H1 (cell line): ENCODE results near the gene ENOX2. TPM values are rescaled to one million over a fixed set of nuclear protein-coding genes. Genes with fewer than 3 reads are reported as not detected.

ENCODE experiments used
- CTCF ChIA-PET: fragments of 300-600 bp; sonication (Branson Sonifier 250); formaldehyde crosslinking; loops from one replicate; lab custom pipeline; 2021; ENCODE audit not compliant: partially characterized antibody; lab: Charles Lee
- POLR2A ChIA-PET: fragments of 300-600 bp; sonication (Branson Sonifier 250); formaldehyde crosslinking; loops from one replicate; lab custom pipeline; 2021; ENCODE audit warnings: inconsistent platforms; ENCODE audit not compliant: partially characterized antibody; lab: Charles Lee
- DNase-seq, 2 experiments: peaks; one replicate each; pipeline versions ENCODE4 v3.0.0 to v3.0.0-alpha.2; 2010 to 2022; ENCODE audit warnings: low spot score in 2 of 2, low read depth in 1 of 2, mixed read lengths in 1 of 2
- FAIRE-seq: peaks from 2 replicates; lab custom pipeline; 2011; peaks lifted over from hg19 to GRCh38; lab: Jason Lieb, UNC
- H2AFZ ChIP-seq: 2 replicates; pipeline ENCODE4 v1.8.1; 2012; ENCODE audit warnings: low read length, inconsistent platforms
- H2AK5ac ChIP-seq: 2 replicates; pipeline ENCODE4 v1.6.1; 2013; ENCODE audit warnings: low read depth, low read length
- H2BK120ac ChIP-seq: replicated peaks from 2 replicates; pipeline ENCODE3; 2013; ENCODE audit warnings: low read depth, low read length, inconsistent platforms
- H2BK12ac ChIP-seq: 2 replicates; pipeline ENCODE4 v1.6.1; 2013; ENCODE audit warnings: low read depth, low read length
- H2BK15ac ChIP-seq: 2 replicates; pipeline ENCODE4 v1.6.1; 2013; ENCODE audit warnings: low read length
- H2BK20ac ChIP-seq: 2 replicates; pipeline ENCODE4 v1.6.1; 2013; ENCODE audit warnings: low read length
- H2BK5ac ChIP-seq: 2 replicates; pipeline ENCODE4 v1.6.1; 2013; ENCODE audit warnings: low read depth, low read length
- H3K14ac ChIP-seq: 2 replicates; pipeline ENCODE4 v1.6.1; 2013; ENCODE audit warnings: inconsistent platforms; ENCODE audit not compliant: insufficient read length
- H3K18ac ChIP-seq: 2 replicates; pipeline ENCODE4 v1.6.1; 2013; ENCODE audit warnings: low read length; ENCODE audit errors: extremely low read depth
- H3K23ac ChIP-seq: 2 replicates; pipeline ENCODE4 v1.6.1; 2013; ENCODE audit warnings: inconsistent platforms; ENCODE audit not compliant: insufficient read length
- H3K23me2 ChIP-seq: 2 replicates; pipeline ENCODE4 v1.6.1; 2013; ENCODE audit warnings: low read depth, low read length
- H3K27ac ChIP-seq: 2 replicates; pipeline ENCODE4 v1.6.1; 2011; ENCODE audit warnings: low read depth, low read length, inconsistent platforms
- H3K27me3 ChIP-seq, 4 experiments: replicated peaks in 1 of 4; 1 replicate in 1 of 4; 2 replicates in 3 of 4; pipeline versions ENCODE4 v1.6.1 to v1.8.1; 2011 to 2013; ENCODE audit warnings: low read length in 3 of 4, mild to moderate bottlenecking in 3 of 4, inconsistent platforms in 2 of 4, mixed read lengths in 2 of 4, moderate library complexity in 1 of 4; ENCODE audit not compliant: control insufficient read depth in 3 of 4, insufficient read depth in 3 of 4; ENCODE audit errors: extremely low read depth in 1 of 4
- H3K36me3 ChIP-seq, 4 experiments: 2 replicates each; pipeline versions ENCODE4 v1.6.1 to v1.8.1; 2011 to 2013; ENCODE audit warnings: mild to moderate bottlenecking in 4 of 4, low read length in 3 of 4, moderate library complexity in 2 of 4, control low read depth in 1 of 4, inconsistent platforms in 1 of 4; ENCODE audit not compliant: insufficient read depth in 4 of 4, control insufficient read depth in 2 of 4
- H3K4ac ChIP-seq: replicated peaks from 2 replicates; pipeline ENCODE3; 2013; ENCODE audit warnings: low read length, low read depth, mixed read lengths, inconsistent platforms; ENCODE audit not compliant: insufficient read length
- H3K4me1 ChIP-seq, 4 experiments: replicated peaks in 1 of 4; 1 replicate in 1 of 4; 2 replicates in 3 of 4; pipeline versions ENCODE4 v1.6.1 to v1.8.1; 2011 to 2013; ENCODE audit warnings: low read length in 3 of 4, inconsistent platforms in 2 of 4, mixed read lengths in 1 of 4; ENCODE audit not compliant: insufficient read depth in 4 of 4, control insufficient read depth in 3 of 4
- H3K4me2 ChIP-seq, 2 experiments: 2 replicates each; pipeline versions ENCODE4 v1.6.1 to v1.8.1; 2011 to 2013; ENCODE audit warnings: low read depth in 2 of 2, low read length in 2 of 2, control low read depth in 1 of 2, inconsistent platforms in 1 of 2, mild to moderate bottlenecking in 1 of 2; ENCODE audit not compliant: insufficient read depth in 1 of 2
- H3K4me3 ChIP-seq, 4 experiments: fragments of 200-600, 300-600 bp in 1 of 4; sonication (generic), shearing (Covaris generic), sonication (Bioruptor Twin) in 1 of 4; 2 replicates each; pipeline versions ENCODE4 v1.5.1 to v1.8.1; 2011 to 2016; ENCODE audit warnings: low read length in 4 of 4, low read depth in 3 of 4, control low read depth in 2 of 4, inconsistent platforms in 2 of 4, mild to moderate bottlenecking in 2 of 4, mixed read lengths in 1 of 4, moderate library complexity in 1 of 4; ENCODE audit not compliant: insufficient read depth in 2 of 4; ENCODE audit errors: extremely low read depth in 1 of 4
- H3K56ac ChIP-seq: replicated peaks from 2 replicates; pipeline ENCODE3; 2013; ENCODE audit warnings: low read depth, mild to moderate bottlenecking, mixed read lengths, low read length, inconsistent platforms; ENCODE audit not compliant: insufficient read length
- H3K79me1 ChIP-seq: 2 replicates; pipeline ENCODE4 v1.6.1; 2013; ENCODE audit warnings: low read depth, low read length, control low read depth
- H3K79me2 ChIP-seq, 2 experiments: 2 replicates each; pipeline versions ENCODE4 v1.6.1 to v1.8.1; 2012 to 2013; ENCODE audit warnings: low read length in 2 of 2, mild to moderate bottlenecking in 2 of 2, inconsistent platforms in 1 of 2; ENCODE audit not compliant: insufficient read depth in 2 of 2, control insufficient read depth in 1 of 2
- H3K9ac ChIP-seq, 4 experiments: replicated peaks in 1 of 4; 1 replicate in 1 of 4; 2 replicates in 3 of 4; pipeline versions ENCODE4 v1.6.1 to v1.8.1; 2011 to 2013; ENCODE audit warnings: low read depth in 3 of 4, low read length in 3 of 4, control low read depth in 2 of 4, mild to moderate bottlenecking in 2 of 4, moderate library complexity in 2 of 4, inconsistent platforms in 1 of 4; ENCODE audit errors: extremely low read depth in 1 of 4
- H3K9me3 ChIP-seq, 2 experiments: 2 replicates each; pipeline versions ENCODE4 v1.6.1 to v1.8.1; 2012 to 2013; ENCODE audit warnings: mild to moderate bottlenecking in 2 of 2, moderate library complexity in 2 of 2, control low read depth in 1 of 2, inconsistent platforms in 1 of 2, low read depth in 1 of 2, low read length in 1 of 2, mixed read lengths in 1 of 2; ENCODE audit not compliant: insufficient read depth in 2 of 2
- H4K20me1 ChIP-seq, 2 experiments: replicated peaks in 1 of 2; 2 replicates each; pipeline versions ENCODE3 to v1.8.1; 2011 to 2013; ENCODE audit warnings: inconsistent platforms in 2 of 2, low read length in 2 of 2, mild to moderate bottlenecking in 1 of 2; ENCODE audit not compliant: insufficient read depth in 2 of 2, control insufficient read depth in 1 of 2
- H4K5ac ChIP-seq: 2 replicates; pipeline ENCODE4 v1.6.1; 2013; ENCODE audit warnings: low read length, low read depth, mixed read lengths, inconsistent platforms; ENCODE audit not compliant: insufficient read length
- H4K8ac ChIP-seq: 2 replicates; pipeline ENCODE4 v1.8.0; 2013; ENCODE audit warnings: mild to moderate bottlenecking, moderate library complexity, low read length, inconsistent platforms; ENCODE audit not compliant: insufficient read depth; ENCODE audit errors: extremely low read depth
- H4K91ac ChIP-seq: replicated peaks from 2 replicates; pipeline ENCODE3; 2013; ENCODE audit warnings: low read length, mixed read lengths, inconsistent platforms; ENCODE audit not compliant: insufficient read length
- CBX5 ChIP-seq: fragments of 300-800, 300-1000 bp; sonication (generic); IDR thresholded peaks from 2 replicates; pipeline ENCODE4 v1.7.1; 2016; ENCODE audit warnings: antibody characterized with exemption, low read length, low read depth
- CHD2 ChIP-seq: IDR thresholded peaks from 2 replicates; pipeline ENCODE4 v1.6.1; 2012; ENCODE audit warnings: low read length, improper control_type of control experiment
- KDM4A ChIP-seq: IDR thresholded peaks from one replicate; pipeline ENCODE4 v1.7.1; 2012; ENCODE audit warnings: low read depth, mild to moderate bottlenecking, moderate library complexity, low read length, inconsistent platforms; ENCODE audit not compliant: severe bottlenecking
- NANOG ChIP-seq: IDR thresholded peaks from 2 replicates; pipeline ENCODE4 v1.6.1; 2011; ENCODE audit warnings: low read length, low read depth, mild to moderate bottlenecking, inconsistent platforms; ENCODE audit not compliant: insufficient read depth, poor library complexity, severe bottlenecking
- PHF8 ChIP-seq: fragments of 200-600 bp; sonication (generic); conservative IDR thresholded peaks from 2 replicates; pipeline ENCODE4 v1.7.1; 2012; ENCODE audit warnings: low read depth, mild to moderate bottlenecking, inconsistent platforms, low read length, moderate library complexity
- RBBP5 ChIP-seq: IDR thresholded peaks from 2 replicates; pipeline ENCODE4 v1.7.1; 2012; ENCODE audit warnings: low read depth, mild to moderate bottlenecking, inconsistent platforms, low read length, moderate library complexity, borderline replicate concordance
- SIN3A ChIP-seq, 2 experiments: IDR thresholded peaks in 1 of 2; conservative IDR thresholded peaks in 1 of 2; 2 replicates each; pipeline ENCODE4 v1.6.1; 2011 to 2012; ENCODE audit warnings: low read length in 2 of 2, improper control_type of control experiment in 1 of 2, low read depth in 1 of 2, mild to moderate bottlenecking in 1 of 2
- SP2 ChIP-seq: IDR thresholded peaks from 2 replicates; pipeline ENCODE4 v1.6.1; 2012; ENCODE audit warnings: mild to moderate bottlenecking, low read length, inconsistent platforms
- SP4 ChIP-seq: IDR thresholded peaks from 2 replicates; pipeline ENCODE4 v1.6.1; 2012; ENCODE audit warnings: low read length, inconsistent platforms
- TCF12 ChIP-seq: IDR thresholded peaks from 2 replicates; pipeline ENCODE4 v1.6.1; 2011; ENCODE audit warnings: low read depth, mild to moderate bottlenecking, low read length
- TEAD4 ChIP-seq: IDR thresholded peaks from 2 replicates; pipeline ENCODE4 v1.6.1; 2012; ENCODE audit warnings: low read depth, low read length, inconsistent platforms, mixed read lengths
- ZNF274 ChIP-seq: IDR thresholded peaks from 2 replicates; pipeline ENCODE4 v1.7.0; 2012; ENCODE audit warnings: low read length, borderline replicate concordance; ENCODE audit errors: extremely low read depth
- WGBS, 2 experiments: shearing (Covaris generic) in 1 of 2; methylation state at CpG; one replicate each; pipeline versions ENCODE4 v1.1.6 to v1.1.7; 2013 to 2015; ENCODE audit warnings: low lambda C conversion rate in 2 of 2, mixed read lengths in 2 of 2, inconsistent platforms in 1 of 2, low coverage in 1 of 2, missing lambda C conversion rate in 1 of 2; ENCODE audit not compliant: insufficient replicate concordance in 2 of 2, insufficient coverage in 1 of 2, insufficient read length in 1 of 2; ENCODE audit errors: extremely low coverage in 1 of 2, missing lambda C conversion rate in 1 of 2; 5-methylcytosine and 5-hydroxymethylcytosine counted together
- polyA plus RNA-seq, 7 experiments: library from polyadenylated mRNA; depleted of rRNA in 3 of 7; stranded (reverse) in 5 of 7; unstranded in 2 of 7; fragments of >200 nt in 5 of 7; fragments of 200-250 nt in 2 of 7; gene quantifications; 1 replicate in 5 of 7; 2 replicates in 1 of 7; 4 replicates in 1 of 7; pipeline versions ENCODE4 v1.2.1 to v1.2.3, GENCODE V29; 2011 to 2013; ENCODE audit warnings: missing spikeins in 2 of 7, mixed read lengths in 2 of 7
- total RNA-seq: library from RNA; stranded (reverse); fragmentation: NEBNext Ultra II Directional; extraction: Animal tissue kit (Norgen Biotek cat#: 25700); gene quantifications from 2 replicates; pipeline ENCODE4 v1.2.1, GENCODE V29; 2021

Gene ENOX2
- total and polyA plus RNA-seq, 2 of the 8 experiments (the other 6 are each of a cell fraction or from before 2014, with no cell fraction given), result 4.5 to 12.3 TPM

DNA sequence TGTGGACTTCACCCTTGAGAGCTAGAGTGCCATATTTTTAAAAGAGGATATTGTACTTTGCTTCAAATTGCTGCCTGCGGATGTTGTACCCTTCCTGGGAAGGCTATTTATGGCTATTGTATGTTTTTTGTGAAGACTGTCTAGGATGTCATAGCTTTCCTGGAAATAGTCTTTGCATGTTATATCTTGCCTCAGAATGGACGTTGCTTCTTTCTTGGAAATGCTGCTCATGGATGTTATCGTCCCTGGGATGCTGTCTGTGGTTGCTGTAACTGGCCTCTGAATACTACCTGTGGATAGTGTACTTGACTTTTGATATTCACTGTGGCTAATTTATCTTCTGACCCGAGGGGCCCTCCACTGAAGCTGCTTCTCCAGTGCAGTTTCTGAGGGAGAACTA, 146.8 kb downstream of the ENOX2 start (continued):
- no peak for TF ChIP-seq SP2

DNA sequence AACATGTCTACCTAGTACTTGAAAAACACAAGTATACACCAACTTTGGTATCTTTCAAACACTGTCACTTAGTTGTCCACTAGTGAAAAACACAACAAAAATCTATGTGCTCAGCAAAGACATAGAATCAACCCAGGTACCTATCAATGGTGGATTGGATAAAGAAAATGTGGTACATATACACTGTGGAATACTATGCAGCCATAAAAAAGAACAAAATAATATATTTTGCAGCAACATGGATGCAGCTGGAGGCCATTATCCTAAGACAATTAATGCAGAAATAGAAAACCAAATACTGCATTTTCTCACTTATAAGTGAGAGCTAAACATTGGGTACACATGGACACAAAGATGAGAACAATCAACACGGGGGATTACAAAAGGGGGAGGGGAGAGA, 148.7 kb downstream of the ENOX2 start:
- H3K27ac ChIP-seq, result no peak overlapping the region
- H4K8ac ChIP-seq, result no peak overlapping the region
- no peaks in the 10 kb centered on the region for H3K4me1 ChIP-seq
- no peak overlapping the region for H3K4ac ChIP-seq
- no peaks in the 10 kb centered on the region for H3K23me2 ChIP-seq
- H2BK20ac ChIP-seq, result no peak overlapping the region
- no peaks in the 10 kb centered on the region for H3K27me3 ChIP-seq
- H2BK120ac ChIP-seq, result no peak overlapping the region
- 80% methylated on average over 1 of the region's 1 CpG; no CpG with 5 or more reads in 1 of the 2 experiments for WGBS, 2 experiments
- CTCF ChIA-PET, result no interaction called here
- no peak overlapping the region for H4K5ac ChIP-seq
- POLR2A ChIA-PET, result no interaction called here
- H3K79me2 ChIP-seq, result no peaks in the 10 kb centered on the region
- TF ChIP-seq SIN3A (conservative IDR thresholded peaks at IDR 0.05 in 1 of 2, IDR thresholded peaks at IDR 0.05 in 1 of 2; ENCODE audit: low read depth in 1 of 2, low read length in 2 of 2), result no peak
- TF ChIP-seq ZNF274, result no peak
- no peak for TF ChIP-seq CBX5
- TF ChIP-seq CHD2, result no peak
- no peak for TF ChIP-seq NANOG
- no peak for TF ChIP-seq KDM4A
- no peak for TF ChIP-seq TCF12
- no peak for TF ChIP-seq SP4
- TF ChIP-seq PHF8, result no peak
- TF ChIP-seq RBBP5, result no peak
- no peak for TF ChIP-seq TEAD4
- TF ChIP-seq, all 59 proteins: peak for 0
- Histone ChIP-seq H2BK12ac (no peak overlapping the region), H3K9me3 (no peaks in the 10 kb centered on the region), H2AK5ac (no peak overlapping the region), H3K4me3 (no peak overlapping the region), H2AFZ (no peak overlapping the region), H2BK5ac (no peak overlapping the region), H3K18ac (no peak overlapping the region), H3K14ac (no peak overlapping the region), H2BK15ac (no peak overlapping the region), H4K91ac (no peak overlapping the region), H3K9ac (no peak overlapping the region), H3K79me1 (no peaks in the 10 kb centered on the region), H3K36me3 (no peaks in the 10 kb centered on the region), H3K56ac (no peak overlapping the region), H3K4me2 (no peak overlapping the region), H3K23ac (no peak overlapping the region), H4K20me1 (no peaks in the 10 kb centered on the region)
- FAIRE-seq (no peak), DNase-seq (no peak)
